MM.1S (cell line): ENCODE measurements around the gene NPIPA1.
"Not testable (repeated sequence)": the region's sequence is repeated elsewhere in the genome, so short reads cannot be mapped to it uniquely, and the experiment has no call there.

Source experiments
- EZH2 ChIP-seq: fragments of 300-600 bp; sonication (generic); optimal IDR thresholded peaks from 2 replicates; pipeline ENCODE3; 2017; ENCODE audit warnings: low read depth, mild to moderate bottlenecking, antibody characterized with exemption, low read length, mixed read lengths
- TF ChIP-seq, protein P1 (sequence below): fragments of 300-600 bp; sonication (generic); IDR thresholded peaks from 2 replicates; pipeline ENCODE4 v1.5.1; 2016; ENCODE audit warnings: antibody characterized with exemption, low read length, mixed read lengths

DNA sequence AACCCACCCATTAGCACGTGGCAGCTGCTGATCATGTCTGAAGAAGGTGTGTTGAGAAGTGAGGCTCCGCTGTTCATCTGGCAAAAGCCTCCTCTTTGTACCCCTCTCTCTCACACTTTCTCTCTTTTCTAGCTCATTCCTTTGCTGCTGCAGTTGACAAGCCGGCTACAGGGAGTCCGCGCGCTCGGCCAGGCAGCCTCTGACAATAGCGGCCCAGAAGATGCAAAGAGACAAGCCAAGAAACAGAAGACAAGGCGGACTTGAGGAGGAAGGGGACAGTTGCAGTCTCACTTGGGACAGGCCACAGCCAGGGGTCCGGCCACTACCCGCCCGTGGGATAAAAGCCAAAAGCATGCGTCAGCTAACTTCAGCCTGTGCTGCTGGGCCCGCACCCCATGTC, 41.9 kb upstream of the NPIPA1 start:
- TF ChIP-seq, protein P1, sequence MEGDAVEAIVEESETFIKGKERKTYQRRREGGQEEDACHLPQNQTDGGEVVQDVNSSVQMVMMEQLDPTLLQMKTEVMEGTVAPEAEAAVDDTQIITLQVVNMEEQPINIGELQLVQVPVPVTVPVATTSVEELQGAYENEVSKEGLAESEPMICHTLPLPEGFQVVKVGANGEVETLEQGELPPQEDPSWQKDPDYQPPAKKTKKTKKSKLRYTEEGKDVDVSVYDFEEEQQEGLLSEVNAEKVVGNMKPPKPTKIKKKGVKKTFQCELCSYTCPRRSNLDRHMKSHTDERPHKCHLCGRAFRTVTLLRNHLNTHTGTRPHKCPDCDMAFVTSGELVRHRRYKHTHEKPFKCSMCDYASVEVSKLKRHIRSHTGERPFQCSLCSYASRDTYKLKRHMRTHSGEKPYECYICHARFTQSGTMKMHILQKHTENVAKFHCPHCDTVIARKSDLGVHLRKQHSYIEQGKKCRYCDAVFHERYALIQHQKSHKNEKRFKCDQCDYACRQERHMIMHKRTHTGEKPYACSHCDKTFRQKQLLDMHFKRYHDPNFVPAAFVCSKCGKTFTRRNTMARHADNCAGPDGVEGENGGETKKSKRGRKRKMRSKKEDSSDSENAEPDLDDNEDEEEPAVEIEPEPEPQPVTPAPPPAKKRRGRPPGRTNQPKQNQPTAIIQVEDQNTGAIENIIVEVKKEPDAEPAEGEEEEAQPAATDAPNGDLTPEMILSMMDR = not testable (repeated sequence)
- not testable (repeated sequence) for TF ChIP-seq EZH2
